ENCODE data around the gene LMNTD2.

The LMNTD2 gene, protein sequence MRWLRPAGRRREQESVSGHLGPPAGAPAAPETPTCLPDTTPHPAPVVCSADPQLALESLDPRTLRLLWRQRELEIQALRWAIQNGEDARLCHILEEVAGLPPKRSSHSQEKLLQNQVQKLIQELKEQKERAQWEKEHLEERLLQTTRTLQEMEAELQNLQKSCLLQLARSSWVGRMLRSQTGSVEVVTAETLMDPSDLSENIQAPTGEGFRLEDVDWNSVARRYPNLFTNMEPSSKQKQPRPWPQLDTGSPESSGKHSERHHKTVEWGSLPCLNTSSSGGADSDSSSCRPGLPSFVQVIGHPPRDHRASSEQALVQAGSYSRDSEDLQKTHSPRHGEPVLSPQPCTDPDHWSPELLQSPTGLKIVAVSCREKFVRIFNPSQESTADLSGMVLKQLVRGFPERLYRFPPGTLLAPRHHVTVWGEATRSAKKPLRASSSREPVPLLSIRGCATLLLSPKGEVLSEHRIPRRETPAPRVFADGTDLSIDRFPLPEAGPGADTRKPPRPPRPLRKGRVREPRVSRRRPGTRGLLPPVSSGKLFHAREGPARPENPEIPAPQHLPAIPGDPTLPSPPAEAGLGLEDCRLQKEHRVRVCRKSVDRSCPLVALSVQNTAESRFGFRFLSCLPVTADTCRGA

GRCh38 chr11:560305-561147 lies at the start of gene LMNTD2, which contains the start of gene RASSF7:
LMNTD2 (minus strand) TSS chr11:560738; CDS start chr11:560716, 22 bp downstream.
RASSF7 (plus strand) TSS chr11:560970; CDS start chr11:561769, 799 bp downstream.
- no peak for DNase-seq (ENCODE audit: low read depth)

- no peak for DNase-seq (ENCODE audit: low read depth)
These were observed 48.8 kb upstream of the LMNTD2 start for GRCh38 chr11:609341-609811.

DNA sequence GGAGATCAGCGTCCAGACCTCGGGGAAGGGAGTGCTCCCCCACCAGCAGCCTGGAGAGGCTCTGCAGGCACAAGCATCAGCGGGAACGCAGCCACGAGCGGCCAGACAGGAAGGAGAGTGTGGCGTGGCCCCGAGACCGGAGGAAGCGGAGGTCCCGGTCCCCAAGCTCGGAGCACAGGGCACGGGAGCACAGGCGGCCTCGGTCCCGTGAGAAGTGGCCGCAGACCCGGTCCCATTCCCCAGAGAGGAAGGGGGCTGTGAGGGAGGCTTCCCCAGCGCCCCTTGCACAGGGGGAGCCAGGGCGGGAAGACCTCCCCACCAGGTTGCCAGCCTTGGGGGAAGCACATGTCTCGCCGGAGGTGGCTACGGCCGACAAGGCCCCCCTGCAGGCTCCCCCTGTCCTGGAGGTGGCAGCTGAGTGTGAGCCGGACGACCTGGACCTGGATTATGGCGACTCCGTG lies 48.3 kb upstream of the LMNTD2 start:
- DNase-seq (ENCODE audit: low read depth): no peak

DNA sequence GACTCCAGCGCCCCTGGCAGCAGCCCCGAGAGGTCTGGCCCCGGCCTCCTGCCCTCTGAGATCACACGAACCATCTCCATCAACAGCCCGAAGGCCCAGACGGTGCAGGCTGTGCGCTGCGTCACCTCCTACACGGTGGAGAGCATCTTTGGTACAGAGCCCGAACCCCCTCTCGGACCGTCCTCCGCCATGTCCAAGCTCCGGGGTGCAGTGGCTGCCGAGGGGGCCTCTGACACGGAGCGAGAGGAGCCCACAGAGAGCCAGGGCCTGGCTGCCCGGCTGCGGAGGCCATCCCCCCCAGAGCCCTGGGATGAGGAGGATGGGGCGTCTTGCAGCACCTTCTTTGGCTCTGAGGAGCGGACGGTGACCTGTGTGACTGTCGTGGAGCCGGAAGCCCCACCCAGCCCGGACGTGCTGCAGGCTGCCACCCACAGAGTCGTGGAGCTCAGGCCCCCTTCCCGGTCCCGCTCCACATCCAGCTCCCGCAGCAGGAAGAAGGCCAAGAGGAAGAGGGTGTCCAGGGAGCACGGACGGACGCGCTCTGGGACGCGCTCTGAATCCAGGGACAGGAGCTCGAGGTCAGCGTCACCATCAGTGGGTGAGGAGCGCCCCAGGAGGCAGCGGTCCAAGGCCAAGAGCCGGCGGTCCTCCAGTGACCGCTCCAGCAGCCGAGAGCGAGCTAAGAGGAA lies 47.6 kb upstream of the LMNTD2 start:
- DNase-seq (ENCODE audit: low read depth): no peak

GRCh38 chr11:607020-607780 lies 46.7 kb upstream of the LMNTD2 start:
- DNase-seq (ENCODE audit: low read depth): no peak

DNA sequence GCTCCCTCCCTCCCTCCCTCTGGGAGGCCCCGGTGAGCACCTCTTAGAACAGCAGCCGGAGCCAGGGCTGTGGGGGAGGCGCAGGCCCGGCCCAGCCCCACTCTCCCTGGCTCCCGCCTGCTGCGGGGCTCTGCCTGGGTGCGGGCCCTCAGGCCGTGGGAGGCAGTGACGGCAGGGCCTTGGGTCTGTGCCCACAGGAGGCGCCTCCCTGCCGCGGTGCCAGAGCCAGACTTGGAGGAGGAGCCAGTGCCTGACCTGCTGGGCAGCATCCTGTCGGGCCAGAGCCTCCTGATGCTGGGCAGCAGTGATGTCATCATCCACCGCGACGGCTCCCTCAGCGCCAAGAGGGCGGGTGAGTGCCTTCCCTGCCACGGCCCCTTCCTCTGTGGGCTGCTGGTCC lies 45.7 kb upstream of the LMNTD2 start:
- no peak for DNase-seq (ENCODE audit: low read depth)

DNA sequence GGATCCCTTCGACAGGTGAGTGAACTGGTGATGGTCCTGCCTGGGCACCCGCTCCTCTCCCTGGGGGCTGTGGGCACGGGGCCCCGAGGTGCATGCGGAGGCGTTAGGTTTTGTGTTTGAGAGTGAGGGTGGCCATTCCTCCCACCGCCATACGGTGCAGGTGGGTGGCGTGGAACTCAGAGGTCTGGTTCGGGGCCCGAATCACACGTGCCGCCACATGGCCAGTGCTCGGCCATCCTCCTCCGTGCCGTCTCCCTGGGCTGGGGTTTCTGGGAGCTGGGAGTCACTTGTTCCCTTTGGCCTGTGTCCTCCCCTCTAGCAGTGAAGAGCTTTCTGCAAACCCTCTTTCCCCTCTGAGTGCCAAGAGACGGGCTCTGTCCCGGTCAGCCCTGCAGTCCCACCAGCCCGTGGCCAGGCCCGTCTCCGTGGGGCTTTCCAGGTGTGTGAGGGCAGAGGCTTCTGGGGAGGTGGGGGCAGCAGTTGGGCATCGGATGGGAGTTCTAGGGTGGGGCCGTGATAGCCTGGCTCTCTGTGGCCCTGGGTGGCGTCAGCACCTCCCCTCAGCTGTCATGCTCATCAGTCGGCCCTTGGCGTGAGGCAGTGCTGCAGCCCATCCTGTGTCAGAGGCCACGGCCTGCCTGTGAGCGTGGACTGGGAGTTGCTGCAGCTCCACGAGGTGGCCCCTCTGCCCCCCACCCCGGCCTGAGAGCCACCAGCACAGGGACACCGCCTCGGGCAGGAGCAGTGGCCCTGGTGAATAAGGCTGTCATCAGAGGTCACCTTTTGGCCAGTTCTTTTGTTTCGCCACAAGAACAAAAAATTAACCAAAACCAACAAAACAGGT lies 45.0 kb upstream of the LMNTD2 start:
- no peak for DNase-seq (ENCODE audit: low read depth)

DNA sequence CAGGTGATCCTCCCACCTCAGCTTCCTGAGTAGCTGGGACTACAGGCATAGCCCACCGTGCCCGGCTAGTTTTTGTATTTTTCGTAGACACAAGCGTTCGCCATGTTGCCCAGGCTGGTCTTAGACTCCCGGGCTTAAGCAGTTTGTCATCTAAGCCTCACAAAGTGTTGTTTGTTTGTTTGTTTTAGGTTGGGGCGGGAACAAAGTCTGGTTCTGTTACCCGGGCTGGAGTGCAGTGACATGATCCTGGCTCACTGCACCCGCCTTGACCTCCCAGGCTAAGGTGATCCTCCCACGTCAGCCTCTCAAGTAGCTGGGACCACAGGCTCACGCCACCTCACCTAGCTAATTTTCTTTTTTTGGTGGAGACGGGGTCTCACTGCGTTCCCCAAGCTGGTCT lies 42.6 kb upstream of the LMNTD2 start:
- DNase-seq (ENCODE audit: low read depth): no peak

DNA sequence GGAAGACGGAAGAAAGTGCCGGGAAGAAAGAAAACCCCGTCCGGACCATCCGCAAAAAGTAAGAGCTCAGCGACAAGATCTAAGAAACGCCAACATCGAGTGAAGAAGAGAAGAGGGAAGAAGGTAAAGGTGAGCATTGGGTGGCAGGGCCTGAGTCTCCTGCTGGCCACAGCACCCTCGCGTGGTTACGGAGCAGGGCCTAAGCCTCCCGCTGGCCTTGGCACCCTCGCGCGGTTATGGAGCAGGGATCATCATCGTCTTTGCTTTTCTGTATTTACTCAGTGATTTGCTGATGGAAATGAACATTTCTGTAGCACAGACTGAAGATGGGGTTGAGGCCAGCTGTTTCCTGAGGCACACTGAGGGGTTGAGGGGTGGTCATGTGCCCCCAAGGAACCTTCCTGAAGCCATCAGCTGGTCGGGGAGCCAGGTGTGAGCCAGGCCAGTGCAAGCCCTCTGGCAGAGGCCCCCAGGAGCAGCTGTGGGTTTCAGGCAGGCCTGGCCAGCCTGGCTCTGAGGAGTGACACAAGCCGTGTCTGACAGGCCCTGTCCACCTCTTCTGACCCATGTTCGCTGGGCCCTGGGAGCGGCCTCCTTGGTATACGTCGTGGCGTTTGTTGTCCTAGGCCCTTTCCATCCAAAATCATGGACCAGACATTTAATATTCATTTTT lies 41.2 kb upstream of the LMNTD2 start:
- no peak for DNase-seq (ENCODE audit: low read depth)

- no peak for DNase-seq (ENCODE audit: low read depth)
These were observed 37.6 kb upstream of the LMNTD2 start for GRCh38 chr11:598005-598680.

GRCh38 chr11:597166-597725 lies 36.7 kb upstream of the LMNTD2 start:
- no peak for DNase-seq (ENCODE audit: low read depth)

DNA sequence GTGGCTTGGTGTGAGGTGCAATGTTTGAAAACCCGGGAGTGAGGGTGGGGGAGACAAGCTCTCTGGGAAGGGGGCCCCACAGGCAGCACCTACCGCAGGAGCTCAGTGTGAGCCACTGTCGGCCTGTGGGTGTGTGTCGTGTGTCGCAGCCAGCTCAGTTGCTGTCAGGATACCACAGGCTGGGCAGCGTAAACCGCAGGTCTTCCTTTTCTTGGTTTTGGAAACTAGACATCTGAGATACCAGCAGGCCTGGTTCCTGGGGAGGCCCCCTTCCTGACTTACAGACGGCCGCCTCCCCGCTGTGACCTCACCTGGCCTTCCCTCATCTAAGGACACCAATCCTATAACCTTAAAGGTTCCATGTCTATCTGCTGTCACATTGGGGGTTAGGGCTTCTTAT lies 35.8 kb upstream of the LMNTD2 start:
- DNase-seq (ENCODE audit: low read depth): no peak

DNA sequence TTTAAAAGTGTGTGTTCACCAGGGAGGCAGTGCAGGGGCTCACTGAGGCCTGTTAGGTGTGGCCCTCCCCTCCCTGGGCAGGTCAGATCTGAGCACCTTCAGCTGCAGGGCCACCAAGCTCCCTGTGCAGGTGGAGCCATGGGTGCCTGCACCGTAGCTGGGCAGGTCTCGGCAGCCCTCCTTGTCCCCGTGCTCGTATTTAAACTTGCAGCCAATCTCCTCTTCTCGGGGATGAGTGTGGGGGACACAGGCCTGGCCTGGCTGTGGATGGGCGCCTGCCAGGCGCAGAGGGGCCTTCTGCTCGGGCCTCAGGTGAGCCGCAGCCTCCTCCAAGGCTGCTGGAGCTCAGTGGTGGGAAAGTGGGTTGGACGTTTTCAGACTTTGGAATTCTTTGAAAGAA lies 34.9 kb upstream of the LMNTD2 start:
- no peak for DNase-seq (ENCODE audit: low read depth)

- no peak for DNase-seq (ENCODE audit: low read depth)
These were observed 32.8 kb upstream of the LMNTD2 start for GRCh38 chr11:593347-593746.

GRCh38 chr11:592918-593317 lies 32.4 kb upstream of the LMNTD2 start:
- DNase-seq (ENCODE audit: low read depth): no peak

GRCh38 chr11:592501-592900 lies 32.0 kb upstream of the LMNTD2 start:
- no peak for DNase-seq (ENCODE audit: low read depth)

DNA sequence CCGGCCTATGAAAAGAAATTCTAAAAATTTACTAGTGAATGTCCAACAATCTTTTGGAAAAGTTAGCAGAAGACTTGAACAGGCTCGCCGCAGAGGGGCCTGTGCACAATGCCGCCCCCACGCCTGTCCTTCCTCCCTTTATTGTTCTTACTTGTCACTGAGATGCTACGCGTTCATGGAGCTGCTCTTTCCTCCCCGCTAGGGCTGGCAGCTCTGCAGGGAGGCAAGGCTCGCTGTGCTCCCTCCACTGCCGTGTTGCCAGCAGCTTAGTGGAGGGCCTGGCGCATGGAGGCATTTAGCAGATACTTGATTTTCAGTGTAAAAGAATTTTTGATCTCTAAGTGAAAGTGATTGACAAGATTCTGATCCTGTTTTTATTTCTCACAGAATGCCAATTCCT lies 30.5 kb upstream of the LMNTD2 start:
- DNase-seq (ENCODE audit: low read depth): no peak

DNA sequence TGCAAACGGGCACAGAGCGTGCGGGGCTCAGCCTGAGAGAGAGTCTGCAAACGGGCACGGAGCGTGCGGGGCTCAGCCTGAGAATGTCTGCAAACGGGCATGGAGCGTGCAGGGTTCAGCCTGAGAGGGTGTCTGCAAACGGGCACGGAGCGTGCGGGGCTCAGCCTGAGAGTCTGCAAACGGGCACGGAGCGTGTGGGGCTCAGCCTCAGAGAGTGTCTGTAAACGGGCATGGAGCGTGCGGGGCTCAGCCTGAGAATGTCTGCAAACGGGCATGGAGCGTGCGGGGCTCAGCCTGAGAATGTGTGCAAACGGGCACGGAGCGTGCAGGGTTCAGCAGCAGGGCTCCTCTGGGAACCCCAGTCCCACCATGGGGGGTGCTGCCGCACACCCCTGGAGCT lies 29.3 kb upstream of the LMNTD2 start:
- no peak for DNase-seq (ENCODE audit: low read depth)

- no peak for DNase-seq (ENCODE audit: low read depth)
These were observed 27.4 kb upstream of the LMNTD2 start for GRCh38 chr11:587978-588380.

Measured in non-pigmented ciliary epithelial cell (primary cell).